Measurements from ENCODE around the gene NPAS3.
A peak's percentile ranks its signal among the peaks of the same experiment; 100 is the strongest.

The NPAS3 gene

DNA sequence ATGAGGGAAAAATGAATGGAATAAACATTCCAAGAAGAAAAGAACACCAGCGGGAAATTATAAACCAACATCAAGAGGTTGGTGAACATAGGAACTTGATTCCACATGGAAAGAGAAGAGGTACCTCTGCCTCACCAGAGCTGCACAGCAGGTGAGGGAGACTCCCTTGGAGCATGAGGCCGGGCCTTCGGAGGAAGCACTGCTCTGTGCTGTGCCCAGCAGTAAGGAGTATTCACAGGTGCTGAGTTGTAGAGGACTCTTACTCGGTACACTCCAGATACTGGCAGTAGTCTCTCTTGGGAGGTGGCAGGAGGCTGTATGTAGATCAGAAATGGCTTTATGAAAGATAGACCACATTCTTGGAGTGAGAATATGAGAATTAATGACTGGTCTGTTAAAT, 76.0 kb downstream of the NPAS3 start:
- TF ChIP-seq, protein P1, sequence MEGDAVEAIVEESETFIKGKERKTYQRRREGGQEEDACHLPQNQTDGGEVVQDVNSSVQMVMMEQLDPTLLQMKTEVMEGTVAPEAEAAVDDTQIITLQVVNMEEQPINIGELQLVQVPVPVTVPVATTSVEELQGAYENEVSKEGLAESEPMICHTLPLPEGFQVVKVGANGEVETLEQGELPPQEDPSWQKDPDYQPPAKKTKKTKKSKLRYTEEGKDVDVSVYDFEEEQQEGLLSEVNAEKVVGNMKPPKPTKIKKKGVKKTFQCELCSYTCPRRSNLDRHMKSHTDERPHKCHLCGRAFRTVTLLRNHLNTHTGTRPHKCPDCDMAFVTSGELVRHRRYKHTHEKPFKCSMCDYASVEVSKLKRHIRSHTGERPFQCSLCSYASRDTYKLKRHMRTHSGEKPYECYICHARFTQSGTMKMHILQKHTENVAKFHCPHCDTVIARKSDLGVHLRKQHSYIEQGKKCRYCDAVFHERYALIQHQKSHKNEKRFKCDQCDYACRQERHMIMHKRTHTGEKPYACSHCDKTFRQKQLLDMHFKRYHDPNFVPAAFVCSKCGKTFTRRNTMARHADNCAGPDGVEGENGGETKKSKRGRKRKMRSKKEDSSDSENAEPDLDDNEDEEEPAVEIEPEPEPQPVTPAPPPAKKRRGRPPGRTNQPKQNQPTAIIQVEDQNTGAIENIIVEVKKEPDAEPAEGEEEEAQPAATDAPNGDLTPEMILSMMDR (conservative IDR thresholded peaks at IDR 0.05; ENCODE audit: low read length): no peak
- DNase-seq (ENCODE audit: low read depth): no peak

DNA sequence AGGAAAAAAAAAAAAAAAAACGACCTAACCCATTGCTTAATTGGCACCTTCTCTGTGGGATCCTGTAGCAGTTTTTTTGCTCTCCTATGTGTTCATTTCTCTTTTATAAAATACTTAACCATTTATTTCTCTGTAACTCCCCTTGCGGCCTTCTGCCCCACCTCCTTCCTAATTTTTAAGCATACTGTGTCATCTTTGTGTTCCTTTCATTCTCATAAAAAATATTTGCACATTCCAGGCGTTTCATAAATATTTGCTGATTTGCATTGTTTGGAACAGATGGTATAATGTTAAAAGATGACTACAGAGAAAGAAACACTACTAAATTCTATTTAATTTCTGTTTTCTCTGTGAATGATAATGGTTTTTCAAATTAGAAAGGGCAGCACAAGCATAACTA, 77.9 kb downstream of the NPAS3 start:
- peak; percentile 50 for DNase-seq (ENCODE audit: low read depth)
- TF ChIP-seq, protein P1 (conservative IDR thresholded peaks at IDR 0.05; ENCODE audit: low read length): no peak
- H3K4me3 ChIP-seq (ENCODE audit: low read length): no peak overlapping the region

More for the DNA sequence above, 76.0 kb downstream of the NPAS3 start:
- H3K4me3 ChIP-seq (ENCODE audit: low read length): no peak overlapping the region

DNA sequence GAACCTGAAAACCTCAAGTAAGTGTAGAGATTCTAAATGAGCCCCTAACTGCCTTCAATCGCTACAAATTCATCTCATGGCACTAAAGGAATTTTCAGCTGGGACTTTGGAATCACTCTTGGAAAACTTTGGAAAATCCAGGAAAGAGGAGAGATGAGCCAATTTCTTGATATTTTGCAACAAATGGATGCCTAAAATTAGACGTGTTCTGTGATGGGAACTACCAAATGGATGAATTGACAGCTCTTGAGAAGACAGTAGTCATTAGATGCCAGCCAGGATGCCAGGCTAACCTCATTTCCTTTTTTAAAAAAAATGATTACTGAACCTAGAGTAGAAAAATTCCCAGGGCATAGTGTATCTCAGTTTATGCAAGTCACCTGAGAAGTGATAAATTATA, 78.3 kb downstream of the NPAS3 start:
- peak; percentile 21 for DNase-seq (ENCODE audit: low read depth)
- TF ChIP-seq, protein P1 (conservative IDR thresholded peaks at IDR 0.05; ENCODE audit: low read length): no peak
- H3K4me3 ChIP-seq (ENCODE audit: low read length): no peak overlapping the region

DNA sequence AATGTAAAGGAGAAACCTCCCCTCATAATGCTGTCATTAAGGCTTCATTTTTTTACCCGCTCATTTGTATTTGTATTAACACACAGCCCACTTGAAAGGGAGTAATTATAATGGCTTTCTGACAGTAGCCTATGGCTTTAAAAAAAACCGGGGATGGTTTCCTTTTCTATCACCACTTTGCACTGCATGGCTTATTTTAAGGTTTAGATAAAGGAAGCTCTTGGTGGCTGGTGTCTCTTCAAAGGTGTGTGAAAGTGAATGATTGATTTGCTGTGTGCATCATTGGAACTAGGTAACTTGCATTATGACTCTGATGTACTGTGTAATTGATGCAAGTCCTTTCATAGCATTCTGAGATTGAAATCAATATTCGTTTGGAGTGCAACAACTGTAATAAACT, 80.7 kb downstream of the NPAS3 start:
- TF ChIP-seq, protein P1 (conservative IDR thresholded peaks at IDR 0.05; ENCODE audit: low read length): no peak

DNA sequence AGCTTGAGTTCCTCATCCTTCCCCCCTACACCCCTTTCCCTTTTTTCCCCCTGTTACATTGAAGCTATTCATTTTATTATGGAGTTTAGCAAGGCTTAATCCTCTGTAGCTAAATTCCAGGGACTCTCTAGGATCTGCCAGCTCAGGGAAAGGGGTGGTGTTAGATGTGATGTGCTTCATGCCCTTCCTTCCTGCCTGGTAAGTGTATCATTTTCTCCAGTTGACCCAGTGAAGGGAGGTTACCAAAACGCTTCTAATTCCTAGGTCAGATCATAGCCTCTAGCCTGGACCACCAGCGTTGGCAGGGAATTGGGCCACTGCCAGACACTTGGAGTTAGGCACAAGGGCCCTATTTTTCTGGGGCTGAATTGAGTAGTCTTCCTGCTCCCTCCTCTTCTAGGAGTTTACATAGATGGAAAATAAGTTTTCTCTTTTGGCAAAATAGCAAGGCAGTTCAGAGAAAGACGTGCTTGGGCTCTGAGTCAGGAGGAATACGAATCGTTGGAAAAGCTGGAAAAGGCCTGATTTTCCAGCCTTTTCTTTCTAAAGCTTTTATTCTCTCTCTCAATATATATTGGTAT, 88.3 kb downstream of the NPAS3 start:
- no peak overlapping the region for H3K4me3 ChIP-seq (ENCODE audit: low read length)
- TF ChIP-seq, protein P1 (conservative IDR thresholded peaks at IDR 0.05; ENCODE audit: low read length): no peak
- DNase-seq (ENCODE audit: low read depth): peak; percentile 30

More for the DNA sequence above, 80.7 kb downstream of the NPAS3 start:
- DNase-seq (ENCODE audit: low read depth): no peak
- H3K4me3 ChIP-seq (ENCODE audit: low read length): no peak overlapping the region

DNA sequence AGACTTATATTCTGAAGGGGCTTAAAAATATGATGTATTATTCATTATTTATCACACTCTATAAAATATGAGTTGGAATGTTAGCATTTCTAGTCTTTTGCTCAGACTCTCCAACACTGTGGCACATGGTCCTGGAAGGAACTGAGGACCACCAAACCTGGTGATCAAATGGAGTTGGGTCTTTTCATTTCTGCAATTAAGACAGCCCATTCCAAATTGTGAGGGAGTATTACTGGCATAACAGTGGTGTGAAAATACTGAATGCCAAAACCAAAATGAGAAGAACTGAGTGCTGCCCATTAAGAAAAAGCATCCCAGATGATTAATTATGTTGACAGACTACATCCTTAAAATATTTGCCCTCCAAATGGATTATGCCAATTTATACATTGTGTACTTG, 90.8 kb downstream of the NPAS3 start:
- no peak for DNase-seq (ENCODE audit: low read depth)
- TF ChIP-seq, protein P1 (conservative IDR thresholded peaks at IDR 0.05; ENCODE audit: low read length): no peak
- no peak overlapping the region for H3K4me3 ChIP-seq (ENCODE audit: low read length)

DNA sequence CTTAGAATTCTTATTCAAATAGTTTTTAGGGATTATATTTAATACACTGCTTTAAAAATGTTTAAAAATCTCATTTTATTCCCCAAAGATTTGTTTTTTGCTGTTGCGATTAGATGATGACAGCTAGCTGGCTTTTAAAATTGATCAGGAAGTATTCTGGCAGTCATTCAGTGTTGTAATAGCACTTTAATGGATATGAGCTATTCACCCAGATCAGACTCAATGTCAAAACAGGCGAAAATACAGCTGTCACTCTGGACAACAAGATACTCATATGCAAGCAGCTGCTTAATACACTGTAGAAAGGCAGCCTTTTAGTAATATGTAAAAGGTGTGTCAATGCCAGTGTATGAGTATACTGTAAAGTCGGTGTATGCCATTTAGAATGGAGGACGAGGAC, 91.7 kb downstream of the NPAS3 start:
- TF ChIP-seq, protein P1 (conservative IDR thresholded peaks at IDR 0.05; ENCODE audit: low read length): no peak
- H3K4me3 ChIP-seq (ENCODE audit: low read length): no peak overlapping the region
- no peak for DNase-seq (ENCODE audit: low read depth)
